ENCODE results near the gene PDK1. TPM values are rescaled to one million over a fixed set of nuclear protein-coding genes. Genes with fewer than 3 reads are reported as not detected.
"Not testable (repeated sequence)": the region's sequence is repeated elsewhere in the genome, so short reads cannot be mapped to it uniquely, and the experiment has no call there.

The PDK1 gene
- 10 to 100 TPM in 2 of 3 donors, 1 to 10 TPM in 1; 9.9 to 12.6 (median 10.4) TPM for polyA plus RNA-seq (ENCODE audit: insufficient read length in 3 of 3)

GRCh38 chr2:172555522-172556283 is at the start of gene PDK1:
TSS of gene PDK1 (plus strand) at chr2:172556090. CDS start at chr2:172556151, 61 bp downstream.
- DNase-seq (ENCODE audit: low read depth in 3 of 3, low spot score in 2 of 3): peak; percentile 64 to 85 (median 80)

GRCh38 chr2:172507199-172507598 is 48.7 kb upstream of the PDK1 start:
- DNase-seq (ENCODE audit: low read depth in 3 of 3, low spot score in 2 of 3): no peak

DNA sequence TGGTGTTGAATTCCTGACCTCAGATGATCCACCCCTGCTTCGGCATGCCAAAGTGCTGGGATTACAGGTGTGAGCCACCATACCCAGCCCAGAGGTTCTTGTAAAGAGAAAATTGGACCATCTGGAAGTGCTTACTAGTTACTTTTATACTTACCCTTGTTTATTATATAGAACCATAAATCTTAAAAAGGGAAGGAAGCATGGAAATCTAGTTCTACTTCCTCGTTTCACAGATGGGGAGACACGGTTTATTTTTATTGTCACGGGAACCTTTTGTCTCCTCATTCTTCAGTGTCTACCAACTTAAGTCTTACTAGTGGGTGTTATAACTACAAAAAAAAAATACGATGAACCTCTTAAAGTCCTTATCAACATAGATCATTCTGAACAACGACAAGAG is 45.8 kb upstream of the PDK1 start:
- no peak for DNase-seq (ENCODE audit: low read depth in 3 of 3, low spot score in 2 of 3)

DNA sequence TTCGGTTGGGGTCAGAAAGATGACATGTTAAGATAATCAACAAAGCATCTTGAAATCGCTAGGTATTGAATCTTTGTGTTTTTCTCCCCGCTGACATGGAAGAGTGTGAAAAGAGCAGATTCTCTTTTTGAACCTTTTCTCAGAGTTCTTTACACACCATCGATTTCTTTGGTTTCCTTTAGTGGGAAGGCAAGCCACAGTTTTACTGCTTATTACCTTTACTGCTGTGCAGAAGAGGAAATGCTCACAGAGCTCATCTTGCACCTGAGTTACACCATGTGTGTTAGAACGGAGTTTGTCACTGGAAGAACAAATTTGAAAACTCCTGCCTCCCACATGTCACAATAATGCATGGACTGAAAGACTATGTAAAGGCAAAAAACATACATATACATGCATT is 45.3 kb upstream of the PDK1 start:
- no peak for DNase-seq (ENCODE audit: low read depth in 3 of 3, low spot score in 2 of 3)

DNA sequence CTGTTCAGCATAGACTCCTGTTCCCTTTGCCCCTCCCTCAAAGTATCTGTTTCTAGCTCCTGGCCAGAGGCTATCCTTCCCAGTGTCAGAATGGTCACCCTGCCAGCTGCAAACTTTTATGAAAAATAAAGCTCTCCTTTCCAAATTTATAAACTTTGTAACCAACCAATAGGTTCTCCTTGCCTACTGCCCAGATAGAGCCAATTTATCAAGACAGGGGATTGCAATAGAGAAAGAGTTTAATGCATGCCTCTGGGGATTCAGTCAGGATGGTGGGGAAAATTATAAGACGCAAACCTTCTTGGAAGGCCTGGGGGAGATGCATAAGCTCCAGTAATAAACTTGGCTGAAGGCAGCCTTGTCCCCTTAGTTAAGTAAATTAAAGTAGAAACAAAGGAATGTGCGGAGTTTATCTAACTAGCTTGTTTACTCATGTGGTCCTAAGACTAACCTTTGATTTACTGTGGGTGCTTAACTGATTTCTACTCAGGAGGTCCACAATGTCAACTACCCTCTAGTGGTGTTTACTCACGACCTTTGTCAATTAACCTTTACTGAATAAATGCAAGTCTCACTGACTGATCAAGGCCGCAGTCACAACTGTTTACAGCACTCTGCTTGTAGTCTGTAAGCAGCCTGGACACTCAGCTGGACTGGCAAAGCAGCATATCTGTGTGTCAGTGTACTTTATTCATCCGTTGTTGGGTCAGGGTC is 42.9 kb upstream of the PDK1 start:
- no peak for DNase-seq (ENCODE audit: low read depth in 3 of 3, low spot score in 2 of 3)

- no peak for DNase-seq (ENCODE audit: low read depth in 3 of 3, low spot score in 2 of 3)
Measured at GRCh38 chr2:172513524-172513900, 42.4 kb upstream of the PDK1 start.

DNA sequence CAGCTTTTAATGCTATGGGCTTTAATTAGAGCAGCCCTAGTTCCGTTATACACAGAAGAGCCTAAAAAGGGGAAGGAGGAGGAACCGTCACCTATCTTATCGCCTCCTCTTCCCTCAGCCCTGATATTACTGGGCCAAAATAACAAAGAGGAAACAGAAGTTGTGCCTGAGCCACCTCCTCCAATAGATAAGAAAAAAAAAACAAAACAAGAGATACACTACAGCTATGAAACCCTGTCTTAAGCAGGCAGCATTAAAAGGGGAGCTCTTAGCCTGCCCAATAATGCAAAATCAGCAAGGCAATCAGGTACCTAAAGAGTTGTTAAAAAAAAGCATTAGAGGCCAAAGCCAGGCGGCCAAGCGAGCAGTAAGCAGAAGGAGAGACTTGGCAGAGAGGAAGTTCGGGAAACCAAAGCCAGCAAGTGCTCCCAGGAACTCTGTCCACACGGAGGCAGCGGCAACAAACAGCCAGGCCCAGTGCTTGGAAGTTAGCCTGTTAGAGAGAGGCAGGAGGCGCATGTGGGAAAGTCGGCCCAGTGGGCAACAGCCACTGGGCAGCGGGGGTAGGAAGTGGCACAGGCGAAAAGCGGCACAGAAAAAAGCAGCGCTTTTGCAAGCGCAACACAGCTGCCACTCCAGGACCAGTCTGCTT is 41.8 kb upstream of the PDK1 start:
- no peak for DNase-seq (ENCODE audit: low read depth in 3 of 3, low spot score in 2 of 3)

- no peak for DNase-seq (ENCODE audit: low read depth in 3 of 3, low spot score in 2 of 3)
Measured at GRCh38 chr2:172516299-172516698, 39.6 kb upstream of the PDK1 start.

GRCh38 chr2:172518995-172519394 is 36.9 kb upstream of the PDK1 start:
- DNase-seq (ENCODE audit: low read depth in 3 of 3, low spot score in 2 of 3): no peak

- no peak for DNase-seq (ENCODE audit: low read depth in 3 of 3, low spot score in 2 of 3)
Measured at GRCh38 chr2:172525601-172526000, 30.3 kb upstream of the PDK1 start.

DNA sequence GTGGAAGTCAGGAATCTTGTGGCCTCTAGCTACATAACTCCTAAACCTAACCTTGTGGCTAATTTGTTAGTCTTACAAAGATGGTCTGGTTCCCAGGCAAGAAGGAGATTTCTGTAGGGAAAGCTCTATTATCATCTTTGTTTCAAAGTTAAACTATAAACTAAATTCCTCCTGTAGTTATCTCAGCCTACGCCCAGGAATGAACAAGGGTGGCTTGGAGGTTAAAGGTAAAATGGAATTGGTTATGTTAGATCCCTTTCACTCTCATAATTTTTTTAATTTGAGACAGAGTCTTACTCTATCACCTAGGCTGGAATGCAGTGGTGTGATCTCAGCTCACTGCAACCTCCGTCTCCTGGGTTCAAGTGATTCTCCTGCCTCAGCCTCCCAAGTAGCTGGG is 24.6 kb upstream of the PDK1 start:
- DNase-seq (ENCODE audit: low read depth in 3 of 3, low spot score in 2 of 3): no peak

DNA sequence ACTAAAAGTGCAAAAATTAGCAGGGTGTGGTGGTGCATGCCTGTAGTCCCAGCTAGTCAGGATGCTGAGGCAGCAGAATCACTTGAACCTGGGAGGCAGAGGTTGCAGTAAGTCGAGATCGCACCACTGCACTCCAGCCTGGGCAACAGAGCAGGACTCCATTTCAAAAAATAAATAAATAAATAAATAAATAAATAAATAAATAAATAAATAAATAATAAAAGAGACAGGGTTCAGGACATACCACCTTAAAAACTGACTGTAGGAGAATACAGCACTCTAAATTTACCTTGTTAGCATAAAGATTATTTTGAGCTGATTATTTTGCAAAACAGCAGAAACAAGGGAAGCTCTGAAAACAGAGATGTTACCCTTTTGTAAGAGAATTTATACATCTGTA is 23.4 kb upstream of the PDK1 start:
- not testable (repeated sequence) for DNase-seq (ENCODE audit: low read depth in 3 of 3, low spot score in 2 of 3)

GRCh38 chr2:172533687-172534086 is 22.2 kb upstream of the PDK1 start:
- DNase-seq (ENCODE audit: low read depth in 3 of 3, low spot score in 2 of 3): no peak

DNA sequence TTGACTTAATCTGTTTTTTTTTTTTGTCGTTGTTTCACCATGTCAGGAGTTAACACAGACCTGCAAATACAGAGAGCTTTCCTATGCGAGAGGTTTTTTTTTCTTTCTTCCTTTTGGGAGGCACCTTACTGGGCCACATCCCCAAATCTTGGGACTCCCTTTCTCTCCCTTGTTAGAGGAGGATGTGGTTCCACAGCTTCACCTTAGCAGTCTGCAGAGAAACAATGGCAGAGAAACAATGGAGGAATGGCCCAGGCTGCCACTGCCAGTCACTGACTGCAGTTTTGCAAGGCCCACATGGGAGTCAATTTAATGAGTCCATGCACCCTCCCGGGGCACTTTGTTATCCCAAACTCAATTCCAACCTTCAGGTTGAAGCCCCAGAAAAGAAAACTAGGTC is 20.8 kb upstream of the PDK1 start:
- no peak for DNase-seq (ENCODE audit: low read depth in 3 of 3, low spot score in 2 of 3)

GRCh38 chr2:172537851-172538250 is 18.0 kb upstream of the PDK1 start:
- DNase-seq (ENCODE audit: low read depth in 3 of 3, low spot score in 2 of 3): not testable (repeated sequence)

DNA sequence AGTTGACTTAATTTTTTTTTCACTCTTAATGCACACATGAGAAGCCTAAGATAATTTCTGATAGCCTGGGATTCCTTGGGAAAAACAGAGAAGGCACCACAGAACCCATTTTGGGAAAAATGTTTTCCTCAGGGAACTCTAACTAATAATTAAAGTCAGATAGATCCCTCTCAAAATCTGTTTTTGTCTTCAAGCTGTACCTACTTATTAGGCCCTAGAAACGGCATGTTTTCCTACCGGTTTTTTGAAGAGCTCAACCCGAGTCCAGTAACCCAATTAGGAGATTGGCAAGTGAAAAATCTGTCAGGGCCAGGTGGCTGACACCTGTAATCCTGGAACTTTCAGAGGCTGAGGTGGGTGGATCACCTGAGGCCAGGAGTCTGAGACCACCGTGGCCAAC is 16.1 kb upstream of the PDK1 start:
- no peak for DNase-seq (ENCODE audit: low read depth in 3 of 3, low spot score in 2 of 3)

DNA sequence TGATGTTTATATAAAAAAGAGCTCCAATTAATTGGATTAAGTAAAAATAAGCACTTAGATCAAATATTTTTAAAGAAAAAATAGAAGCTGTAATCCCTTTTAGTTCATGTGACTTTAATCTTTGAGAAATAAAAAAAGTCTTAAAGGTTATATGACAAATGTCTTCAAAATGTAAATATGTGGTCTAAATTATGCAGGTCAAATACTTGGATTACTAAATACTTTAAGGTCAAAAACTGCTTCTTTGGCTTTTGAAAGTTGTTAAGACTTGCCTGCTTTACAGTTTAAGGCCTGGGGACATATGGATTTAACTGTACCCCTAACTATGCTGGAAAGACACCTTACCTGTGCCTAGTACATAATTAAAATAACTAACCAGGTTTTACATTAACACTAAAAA is 15.5 kb upstream of the PDK1 start:
- no peak for DNase-seq (ENCODE audit: low read depth in 3 of 3, low spot score in 2 of 3)

- no peak for DNase-seq (ENCODE audit: low read depth in 3 of 3, low spot score in 2 of 3)
Measured at GRCh38 chr2:172545408-172546075, 10.3 kb upstream of the PDK1 start.

- no peak for DNase-seq (ENCODE audit: low read depth in 3 of 3, low spot score in 2 of 3)
Measured at GRCh38 chr2:172549131-172549530, 6.8 kb upstream of the PDK1 start.

DNA sequence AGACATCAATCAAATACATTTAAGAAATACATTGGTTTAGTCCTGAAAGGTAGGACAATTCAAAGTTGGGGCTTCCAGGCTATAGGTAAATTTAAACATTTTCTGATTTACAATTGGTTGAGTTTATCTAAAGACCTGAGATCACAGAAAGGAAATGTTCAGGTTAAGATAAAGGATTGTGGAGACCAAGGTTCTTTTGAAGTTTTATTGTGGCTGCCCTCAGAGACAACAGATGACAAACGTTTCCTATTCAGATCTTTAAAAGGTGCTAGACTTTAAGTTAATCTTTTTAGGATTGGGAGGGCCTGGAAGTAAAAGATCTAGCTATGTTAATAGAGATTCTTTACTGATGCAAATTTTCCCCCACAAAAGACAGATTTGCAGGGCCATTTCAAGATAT is 6.1 kb upstream of the PDK1 start:
- DNase-seq (ENCODE audit: low read depth in 3 of 3, low spot score in 2 of 3): not testable (repeated sequence)

GRCh38 chr2:172550419-172550818 is 5.5 kb upstream of the PDK1 start:
- DNase-seq (ENCODE audit: low read depth in 3 of 3, low spot score in 2 of 3): no peak

All from right renal cortex interstitium (tissue), 3 donors.